ENCODE results near the gene SHKBP1. TPM values are rescaled to one million over a fixed set of nuclear protein-coding genes. Genes with fewer than 3 reads are reported as not detected.

The SHKBP1 gene
- total and polyA plus RNA-seq, 2 of the 8 experiments (the other 6 are each of a cell fraction or from before 2014, with no cell fraction given) = 74.6 to 98.8 TPM

DNA sequence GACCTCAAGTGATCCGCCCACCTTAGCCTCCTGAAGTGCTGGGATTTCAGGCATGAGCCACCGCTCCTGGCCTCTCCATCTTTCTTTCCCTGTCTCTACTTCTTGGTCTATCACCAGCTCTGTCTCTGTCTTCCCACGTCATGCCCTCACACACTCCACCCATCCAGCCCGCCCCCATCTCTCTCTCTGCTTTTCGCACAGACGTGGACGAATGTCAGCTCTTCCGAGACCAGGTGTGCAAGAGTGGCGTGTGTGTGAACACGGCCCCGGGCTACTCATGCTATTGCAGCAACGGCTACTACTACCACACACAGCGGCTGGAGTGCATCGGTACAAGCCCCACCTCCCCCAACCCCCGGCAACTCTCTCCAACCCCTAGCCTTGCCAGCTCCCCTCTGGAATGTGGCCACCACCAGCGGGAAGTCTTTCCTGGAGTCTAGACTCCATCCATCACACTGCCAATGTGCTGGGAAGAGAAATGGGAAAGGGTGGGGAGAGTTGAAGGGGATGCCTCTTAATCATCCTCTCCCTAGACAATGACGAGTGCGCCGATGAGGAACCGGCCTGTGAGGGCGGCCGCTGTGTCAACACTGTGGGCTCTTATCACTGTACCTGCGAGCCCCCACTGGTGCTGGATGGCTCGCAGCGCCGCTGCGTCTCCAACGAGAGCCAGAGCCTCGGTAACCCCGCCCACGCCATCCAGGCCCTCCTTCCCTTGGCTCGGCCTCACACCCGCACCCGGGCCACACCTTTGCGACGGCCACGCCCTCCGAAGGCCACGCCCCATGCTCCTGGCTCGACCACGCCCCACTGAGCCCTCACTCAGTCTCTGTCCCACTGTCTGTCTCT, 47.0 kb downstream of the SHKBP1 start:
- Histone ChIP-seq H3K79me1 (ENCODE audit: low read depth, low read length) (no peaks in the 10 kb centered on the region), H3K56ac (replicated peaks; ENCODE audit: insufficient read length, low read depth, low read length) (peak overlapping the region; percentile 32), H3K36me3 (ENCODE audit: control insufficient read depth in 2 of 4, insufficient read depth in 4 of 4, low read length in 3 of 4) (peaks cover 5 to 37% (median 18%) of the 10 kb centered on the region in 4 experiments), H2BK120ac (replicated peaks; ENCODE audit: low read depth, low read length) (no peak overlapping the region), H4K20me1 (replicated peaks in 1 of 2; ENCODE audit: control insufficient read depth in 1 of 2, insufficient read depth in 2 of 2, low read length in 2 of 2) (peaks cover 0 to 5% of the 10 kb centered on the region in 2 experiments), H4K8ac (ENCODE audit: extremely low read depth, insufficient read depth, low read length) (peak overlapping the region; percentile 91), H3K9me3 (ENCODE audit: insufficient read depth in 2 of 2, low read depth in 1 of 2, low read length in 1 of 2) (no peaks in the 10 kb centered on the region), H2AK5ac (ENCODE audit: low read depth, low read length) (no peak overlapping the region), H3K4ac (replicated peaks; ENCODE audit: insufficient read length, low read depth, low read length) (no peak overlapping the region), H3K18ac (ENCODE audit: extremely low read depth, low read length) (peak overlapping the region; percentile 75; the same call in 1 of the 2 replicates), H3K27ac (ENCODE audit: low read depth, low read length) (no peak overlapping the region; the same call in 1 of the 2 replicates), H3K79me2 (ENCODE audit: control insufficient read depth in 1 of 2, insufficient read depth in 2 of 2, low read length in 2 of 2) (no peaks in the 10 kb centered on the region), H3K4me1 (replicated peaks in 1 of 4; ENCODE audit: control insufficient read depth in 3 of 4, insufficient read depth in 4 of 4, low read length in 3 of 4) (peaks cover 0 to 18% (median 8%) of the 10 kb centered on the region in 4 experiments; a peak in 6 of 7 replicates), H2BK12ac (ENCODE audit: low read depth, low read length) (no peak overlapping the region; the same call in 1 of the 2 replicates), H3K23me2 (ENCODE audit: low read depth, low read length) (peaks cover 2% of the 10 kb centered on the region; the same call in 1 of the 2 replicates), H2BK15ac (ENCODE audit: low read length) (0 out of 2 replicates have a peak overlapping the region, but pooled peaks have one; percentile 55), H4K5ac (ENCODE audit: insufficient read length, low read depth, low read length) (no peak overlapping the region), H3K23ac (ENCODE audit: insufficient read length) (no peak overlapping the region), H3K4me3 (ENCODE audit: extremely low read depth in 1 of 4, insufficient read depth in 2 of 4, low read depth in 3 of 4, low read length in 4 of 4) (peak overlapping the region; percentile 6 to 53 (median 42); a peak in 7 of 8 replicates), H2BK5ac (ENCODE audit: low read depth, low read length) (peak overlapping the region; percentile 61; the same call in 1 of the 2 replicates), H3K27me3 (replicated peaks in 1 of 4; ENCODE audit: control insufficient read depth in 3 of 4, extremely low read depth in 1 of 4, insufficient read depth in 3 of 4, low read length in 3 of 4) (no peaks in the 10 kb centered on the region; a peak in 1 of 7 replicates), H3K4me2 (ENCODE audit: insufficient read depth in 1 of 2, low read depth in 2 of 2, low read length in 2 of 2) (peak overlapping the region; percentile 54 to 81), H3K14ac (ENCODE audit: insufficient read length) (no peak overlapping the region), H3K9ac (replicated peaks in 1 of 4; ENCODE audit: extremely low read depth in 1 of 4, low read depth in 3 of 4, low read length in 3 of 4) (peak overlapping the region in 3 of 4 experiments; percentile 41 to 46 (median 45); a peak in 3 of 7 replicates), H2BK20ac (ENCODE audit: low read length) (no peak overlapping the region), H2AFZ (ENCODE audit: low read length) (no peak overlapping the region), H4K91ac (replicated peaks; ENCODE audit: insufficient read length, low read length) (no peak overlapping the region)
- no peak for FAIRE-seq
- peak in 1 of 2 experiments; percentile 100 for DNase-seq (ENCODE audit: low read depth in 1 of 2, low spot score in 2 of 2)
- WGBS, 2 experiments (ENCODE audit: extremely low coverage in 1 of 2, insufficient coverage in 1 of 2, insufficient read length in 1 of 2, insufficient replicate concordance in 2 of 2, low coverage in 1 of 2, low lambda C conversion rate in 2 of 2, missing lambda C conversion rate in 1 of 2) = 14% methylated on average over 35 of the region's 41 CpGs; no CpG with 5 or more reads in 1 of the 2 experiments
- CTCF ChIA-PET (ENCODE audit: partially characterized antibody) = interaction anchor here (1.0 to 5.3 kb wide), 4 partner anchors 11 to 21 kb away, joined by 4 to 51 read pairs (median 7); no protein-coding TSS in a partner anchor
- POLR2A ChIA-PET (ENCODE audit: partially characterized antibody) = interaction anchor here (0.8 to 2.3 kb wide), 8 partner anchors 9 to 181 kb away, joined by 3 to 14 read pairs (median 6); no protein-coding TSS in a partner anchor
- TF ChIP-seq SP4 (IDR thresholded peaks at IDR 0.05; ENCODE audit: low read length) (0 out of 2 replicates have a peak, but pooled peaks have one; percentile 66), YY1 (IDR thresholded peaks at IDR 0.05; ENCODE audit: low read depth, low read length) (no peak), SP1 (IDR thresholded peaks at IDR 0.05; ENCODE audit: low read depth, low read length) (peak; percentile 33; the same call in 1 of the 2 replicates), POU5F1 (IDR thresholded peaks at IDR 0.05; ENCODE audit: low read depth, low read length) (no peak), BRCA1 (IDR thresholded peaks at IDR 0.05; ENCODE audit: low read depth, low read length) (no peak), JUND (IDR thresholded peaks at IDR 0.05; ENCODE audit: low read length) (no peak), BACH1 (IDR thresholded peaks at IDR 0.05; ENCODE audit: low read length) (no peak), GTF2F1 (IDR thresholded peaks at IDR 0.05; ENCODE audit: borderline replicate concordance, low read depth, low read length) (no peak), HDAC6 (IDR thresholded peaks at IDR 0.05; ENCODE audit: low read depth, low read length) (no peak)
- TF ChIP-seq, protein P1, sequence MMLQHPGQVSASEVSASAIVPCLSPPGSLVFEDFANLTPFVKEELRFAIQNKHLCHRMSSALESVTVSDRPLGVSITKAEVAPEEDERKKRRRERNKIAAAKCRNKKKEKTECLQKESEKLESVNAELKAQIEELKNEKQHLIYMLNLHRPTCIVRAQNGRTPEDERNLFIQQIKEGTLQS (IDR thresholded peaks at IDR 0.05; ENCODE audit: insufficient read depth, low read depth, low read length) = no peak
